ENCODE measurements around the gene ZNF48.

DNA sequence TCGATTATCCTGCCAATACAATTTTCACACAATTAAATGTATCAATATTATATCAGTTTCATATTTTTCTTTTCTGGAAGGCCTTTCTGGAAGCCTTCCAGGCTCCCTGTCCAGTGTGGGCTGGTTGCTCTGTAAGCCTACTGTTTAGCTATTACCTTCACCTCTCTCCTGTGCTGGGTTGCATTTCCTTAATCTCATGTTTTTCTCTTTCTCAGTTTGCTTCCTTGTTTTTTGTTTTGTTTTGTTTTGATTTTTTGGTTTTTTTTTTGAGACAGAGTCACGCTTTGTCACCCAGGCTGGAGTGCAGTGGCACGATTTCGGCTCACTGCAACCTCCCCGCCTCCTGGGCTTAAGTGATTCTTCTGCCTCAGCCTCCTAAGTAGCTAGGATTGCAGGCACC lies 43.6 kb downstream of the ZNF48 start:
- TF ChIP-seq POLR2AphosphoS5 (IDR thresholded peaks at IDR 0.05) = no peak
- TF ChIP-seq, protein P1, sequence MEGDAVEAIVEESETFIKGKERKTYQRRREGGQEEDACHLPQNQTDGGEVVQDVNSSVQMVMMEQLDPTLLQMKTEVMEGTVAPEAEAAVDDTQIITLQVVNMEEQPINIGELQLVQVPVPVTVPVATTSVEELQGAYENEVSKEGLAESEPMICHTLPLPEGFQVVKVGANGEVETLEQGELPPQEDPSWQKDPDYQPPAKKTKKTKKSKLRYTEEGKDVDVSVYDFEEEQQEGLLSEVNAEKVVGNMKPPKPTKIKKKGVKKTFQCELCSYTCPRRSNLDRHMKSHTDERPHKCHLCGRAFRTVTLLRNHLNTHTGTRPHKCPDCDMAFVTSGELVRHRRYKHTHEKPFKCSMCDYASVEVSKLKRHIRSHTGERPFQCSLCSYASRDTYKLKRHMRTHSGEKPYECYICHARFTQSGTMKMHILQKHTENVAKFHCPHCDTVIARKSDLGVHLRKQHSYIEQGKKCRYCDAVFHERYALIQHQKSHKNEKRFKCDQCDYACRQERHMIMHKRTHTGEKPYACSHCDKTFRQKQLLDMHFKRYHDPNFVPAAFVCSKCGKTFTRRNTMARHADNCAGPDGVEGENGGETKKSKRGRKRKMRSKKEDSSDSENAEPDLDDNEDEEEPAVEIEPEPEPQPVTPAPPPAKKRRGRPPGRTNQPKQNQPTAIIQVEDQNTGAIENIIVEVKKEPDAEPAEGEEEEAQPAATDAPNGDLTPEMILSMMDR (IDR thresholded peaks at IDR 0.05 in 8 of 11, conservative IDR thresholded peaks at IDR 0.05 in 3 of 11) = no peak

All from spleen (tissue), 7 donors.